Activated T-cell treated with anti-CD3 and anti-CD28 coated beads, Interleukin-2, amount 50 U/mL, for 72 hours (primary cell): ENCODE data around the gene BCL11A. TPM values are rescaled to one million over a fixed set of nuclear protein-coding genes. Genes with fewer than 3 reads are reported as not detected.

Source experiments
- ATAC-seq, 2 donors: fragments of 150-1000 bp; cut with Tn5 transposase; replicated peaks in 1 of 2; 2 replicates each; pipeline ENCODE4 v1.10.0; 2021; ENCODE audit warnings: moderate library complexity in 2 of 2, mild to moderate bottlenecking in 1 of 2
- DNase-seq, 2 donors: peaks; one replicate each; pipeline ENCODE4 v3.0.0; 2021 to 2022; ENCODE audit warnings: mixed read lengths in 1 of 2
- H3K27ac Mint-ChIP-seq: one replicate; pipeline ENCODE4 v1.8.0; 2022; ENCODE audit warnings: mild to moderate bottlenecking, moderate library complexity, mixed read lengths
- H3K27me3 Mint-ChIP-seq: one replicate; pipeline ENCODE4 v1.8.0; 2022; ENCODE audit warnings: low read depth, mixed read lengths
- H3K36me3 Mint-ChIP-seq, 2 donors: one replicate each; pipeline ENCODE4 v1.8.0; 2022; ENCODE audit warnings: mixed read lengths in 2 of 2, mild to moderate bottlenecking in 1 of 2; ENCODE audit not compliant: insufficient read depth in 2 of 2
- H3K4me1 Mint-ChIP-seq: one replicate; pipeline ENCODE4 v1.8.0; 2022; ENCODE audit warnings: low read depth, mixed read lengths
- H3K4me3 Mint-ChIP-seq, 2 donors: one replicate each; pipeline ENCODE4 v1.8.0; 2022; ENCODE audit warnings: mild to moderate bottlenecking in 2 of 2, mixed read lengths in 2 of 2, moderate library complexity in 2 of 2
- H3K9me3 Mint-ChIP-seq, 2 donors: one replicate each; pipeline ENCODE4 v1.8.0; 2022; ENCODE audit warnings: mixed read lengths in 2 of 2
- total RNA-seq, 2 donors: library from RNA; stranded (reverse); gene quantifications; one replicate each; pipeline ENCODE4 v1.2.3, GENCODE V29; 2022

Gene BCL11A
- total RNA-seq, 2 donors from 2014 or later, result 1.00 to 1.2 TPM

DNA sequence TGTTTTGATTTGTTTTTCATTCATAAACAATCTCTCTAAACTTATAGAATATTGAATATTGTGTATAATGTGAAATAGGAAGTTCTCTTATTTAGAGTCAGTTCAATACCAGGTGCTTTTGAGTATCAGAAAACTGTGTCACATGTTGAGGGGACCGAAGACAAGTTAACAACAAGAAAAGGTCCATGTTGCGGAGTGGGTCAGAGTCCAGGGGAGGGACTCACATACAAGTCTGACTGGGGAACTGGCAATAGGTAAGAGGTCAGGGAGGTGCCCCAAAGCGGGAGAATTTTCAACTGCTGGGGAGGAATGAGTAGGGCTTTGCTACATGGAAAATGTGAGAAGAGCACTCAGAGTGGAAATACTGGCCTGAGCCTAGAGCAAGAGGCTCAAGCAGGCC, 19.8 kb upstream of the BCL11A start:
- H3K4me3 Mint-ChIP-seq, result no peak overlapping the region
- DNase-seq (no peak), ATAC-seq (no peak)
- no peaks in the 10 kb centered on the region for H3K36me3 Mint-ChIP-seq
- no peak overlapping the region for H3K27ac Mint-ChIP-seq
- no peaks in the 10 kb centered on the region for H3K9me3 Mint-ChIP-seq
- peaks cover 14% of the 10 kb centered on the region for H3K27me3 Mint-ChIP-seq
- peaks cover 7% of the 10 kb centered on the region for H3K4me1 Mint-ChIP-seq

DNA sequence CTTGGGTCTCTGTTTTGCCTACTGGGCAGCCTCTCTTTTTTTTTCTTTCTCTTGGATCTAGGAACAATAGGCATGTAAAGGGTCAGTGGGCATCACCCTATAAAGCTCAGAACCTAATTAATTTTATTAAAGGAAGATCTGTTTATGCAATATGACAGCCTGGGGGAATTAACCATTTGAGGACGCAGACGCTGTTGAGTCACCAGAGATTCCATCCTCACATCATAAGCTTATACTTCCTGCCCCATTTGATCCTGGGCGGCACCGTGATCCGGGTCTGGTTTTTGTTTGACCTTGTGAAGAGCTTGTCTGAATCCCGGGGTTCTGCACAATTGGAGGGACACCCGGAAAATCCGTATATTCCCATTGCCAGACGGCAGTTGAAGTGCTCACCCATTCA, 16.8 kb upstream of the BCL11A start:
- DNase-seq, result no peak
- Mint-ChIP-seq H3K27me3 (peaks cover 21% of the 10 kb centered on the region), H3K4me1 (peaks cover 7% of the 10 kb centered on the region), H3K9me3 (no peaks in the 10 kb centered on the region), H3K4me3 (no peak overlapping the region), H3K27ac (peak overlapping the region; percentile 51), H3K36me3 (no peaks in the 10 kb centered on the region)
- no peak for ATAC-seq

DNA sequence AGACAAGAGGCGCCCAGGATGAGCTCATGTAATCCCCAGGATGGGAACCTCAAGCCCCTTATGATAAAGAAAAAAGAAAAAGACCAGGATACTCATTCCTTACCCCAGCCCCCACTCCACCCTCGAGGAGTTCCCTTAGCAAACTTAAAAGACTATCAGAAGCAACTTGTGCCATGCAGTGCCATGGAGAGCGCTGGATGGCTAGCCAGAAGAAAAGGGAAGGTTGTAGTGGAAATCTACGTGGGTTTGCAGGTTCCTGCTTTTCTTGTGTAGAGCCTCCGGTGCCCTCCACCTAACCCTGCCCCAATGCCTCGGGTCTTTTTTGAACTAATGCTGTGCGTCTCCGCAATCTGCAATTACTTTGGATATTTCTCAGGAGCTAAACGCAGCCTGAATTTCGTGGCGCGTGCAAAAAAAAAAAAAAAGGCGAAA, 16.2 kb upstream of the BCL11A start:
- H3K36me3 Mint-ChIP-seq, result no peaks in the 10 kb centered on the region
- ATAC-seq, result no peak
- H3K27me3 Mint-ChIP-seq, result peaks cover 27% of the 10 kb centered on the region
- DNase-seq, result no peak
- no peak overlapping the region for H3K4me3 Mint-ChIP-seq
- H3K4me1 Mint-ChIP-seq, result peaks cover 7% of the 10 kb centered on the region
- no peak overlapping the region for H3K27ac Mint-ChIP-seq
- H3K9me3 Mint-ChIP-seq, result no peaks in the 10 kb centered on the region

DNA sequence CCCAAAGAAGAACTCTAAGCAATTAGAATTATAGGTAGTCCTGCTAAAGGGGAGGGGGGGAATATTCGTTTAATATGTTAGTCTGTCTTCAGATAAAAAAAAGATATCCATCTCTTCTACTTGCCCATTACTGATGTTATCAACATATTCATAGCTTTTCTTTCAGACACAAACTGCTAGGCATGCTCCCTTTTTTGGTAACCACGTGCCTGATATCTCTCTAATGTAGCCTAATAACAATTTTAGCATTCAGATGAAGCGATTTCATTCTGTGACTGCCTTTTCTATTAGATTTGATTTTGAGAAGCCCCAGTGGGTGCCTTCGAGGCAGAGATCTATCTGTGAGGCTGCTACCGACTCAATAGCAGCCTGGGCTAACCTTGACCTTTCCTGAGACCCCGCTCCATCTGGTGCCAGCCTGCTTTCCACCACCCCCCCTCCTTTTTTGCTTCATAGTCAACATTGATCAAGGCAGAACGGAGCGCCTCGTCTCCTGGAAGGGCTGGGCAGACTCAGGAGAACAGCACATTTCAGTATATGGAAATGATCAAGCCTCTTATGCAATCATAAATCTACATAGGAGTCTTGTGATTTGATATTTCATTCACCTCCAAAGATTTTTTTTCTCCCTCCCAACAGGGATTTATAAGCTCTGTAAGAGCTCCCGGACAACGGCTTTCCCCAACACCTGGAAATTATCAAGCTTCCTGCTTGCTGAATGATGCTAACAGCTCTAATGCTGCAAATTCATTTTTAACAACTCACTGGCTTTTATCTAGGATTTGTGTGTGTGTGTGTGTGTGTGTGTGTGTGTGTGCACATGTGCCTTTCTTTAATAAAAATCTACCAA, 14.7 kb upstream of the BCL11A start:
- H3K4me3 Mint-ChIP-seq, result no peak overlapping the region
- no peaks in the 10 kb centered on the region for H3K9me3 Mint-ChIP-seq
- no peak for ATAC-seq
- no peaks in the 10 kb centered on the region for H3K36me3 Mint-ChIP-seq
- H3K27me3 Mint-ChIP-seq, result peaks cover 33% of the 10 kb centered on the region
- no peak for DNase-seq
- no peak overlapping the region for H3K27ac Mint-ChIP-seq
- H3K4me1 Mint-ChIP-seq, result peaks cover 7% of the 10 kb centered on the region

DNA sequence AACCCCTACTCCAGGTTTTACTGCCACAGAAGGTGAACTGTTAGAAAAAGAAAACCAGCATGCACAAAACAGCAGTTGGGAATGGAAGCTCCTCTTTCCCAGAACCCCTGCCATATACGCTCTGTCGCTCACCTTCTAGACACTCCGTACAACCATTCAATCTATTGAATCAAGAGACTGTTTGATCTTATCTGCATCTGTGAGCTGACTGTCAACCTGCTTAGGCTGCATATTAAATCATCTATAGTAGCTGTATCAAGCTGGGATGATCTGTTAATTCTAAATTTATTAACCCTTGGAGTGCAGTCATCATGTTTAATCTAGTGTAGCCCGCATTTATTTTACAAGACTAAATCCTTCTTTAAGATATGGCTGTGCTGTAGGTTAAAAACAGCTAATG, 13.6 kb upstream of the BCL11A start:
- H3K27ac Mint-ChIP-seq, result no peak overlapping the region
- H3K4me3 Mint-ChIP-seq, result no peak overlapping the region
- ATAC-seq (no peak), DNase-seq (no peak)
- H3K4me1 Mint-ChIP-seq, result peaks cover 7% of the 10 kb centered on the region
- peaks cover 25% of the 10 kb centered on the region for H3K27me3 Mint-ChIP-seq
- H3K9me3 Mint-ChIP-seq, result no peaks in the 10 kb centered on the region
- H3K36me3 Mint-ChIP-seq, result no peaks in the 10 kb centered on the region

DNA sequence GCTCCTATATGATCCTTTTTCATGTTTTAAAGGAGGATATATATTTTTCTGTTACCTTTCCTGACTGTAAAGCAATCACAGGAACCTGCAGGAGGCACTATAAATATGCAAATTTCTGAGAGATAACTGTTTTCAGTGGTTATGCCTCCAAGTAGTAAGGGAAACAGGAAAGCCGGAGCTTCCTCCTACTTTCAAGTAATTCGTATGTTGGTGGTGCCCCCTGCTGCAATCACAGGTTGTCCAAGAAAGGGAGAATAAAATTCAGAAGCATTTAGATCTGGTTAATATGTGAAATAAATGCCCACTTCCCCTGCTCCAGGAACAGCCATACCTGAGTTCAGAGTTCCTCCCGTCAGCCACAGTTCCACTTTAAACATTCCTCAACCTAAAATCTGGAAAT, 12.0 kb upstream of the BCL11A start:
- Mint-ChIP-seq H3K4me1 (peaks cover 6% of the 10 kb centered on the region), H3K27ac (no peak overlapping the region), H3K4me3 (no peak overlapping the region), H3K27me3 (peaks cover 41% of the 10 kb centered on the region), H3K9me3 (no peaks in the 10 kb centered on the region), H3K36me3 (no peaks in the 10 kb centered on the region)
- DNase-seq (no peak), ATAC-seq (no peak)

DNA sequence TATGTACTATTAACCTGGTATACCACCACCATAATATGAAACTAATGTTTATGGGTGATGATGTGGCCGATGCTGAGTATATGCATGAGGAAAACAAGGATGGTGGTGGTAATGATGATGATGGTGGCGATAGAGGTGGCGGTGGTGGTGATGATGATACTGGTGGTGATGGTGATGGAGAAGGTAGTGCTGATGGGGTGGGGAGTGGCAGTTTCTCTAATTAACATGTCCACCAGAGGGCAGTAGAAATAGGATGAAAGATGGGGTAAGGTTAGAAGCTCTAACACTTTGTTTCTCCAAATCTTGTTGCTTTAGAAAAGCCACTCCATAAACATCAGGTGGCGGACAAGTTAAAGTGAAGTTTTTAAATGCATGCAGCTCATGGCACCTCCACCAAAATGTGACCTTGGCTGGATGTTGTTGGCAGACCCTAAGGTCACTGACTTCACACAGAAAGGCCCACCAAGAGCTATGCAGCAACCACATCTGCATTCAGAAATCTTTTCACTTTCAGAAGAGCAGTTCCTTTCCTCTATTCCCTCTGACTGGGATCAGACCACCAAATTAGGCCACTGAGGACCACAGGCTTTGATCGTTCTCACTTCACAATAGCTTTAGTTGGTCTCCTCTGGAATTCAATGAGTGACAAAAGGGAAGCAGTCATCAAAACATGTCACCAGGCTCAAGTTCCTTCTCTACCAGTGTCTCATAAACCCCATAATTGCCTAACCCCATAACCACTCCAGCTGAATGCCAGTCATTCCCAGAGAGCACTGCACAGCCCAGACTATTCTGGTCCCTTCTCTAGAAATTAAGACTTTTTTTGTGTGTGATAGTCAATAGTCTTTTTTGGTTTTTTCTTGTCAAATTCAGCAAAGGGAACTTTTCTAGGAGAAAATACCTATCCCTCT, 7.5 kb upstream of the BCL11A start:
- Mint-ChIP-seq H3K27ac (no peak overlapping the region), H3K4me3 (no peak overlapping the region), H3K4me1 (peaks cover 17% of the 10 kb centered on the region), H3K27me3 (peaks cover 76% of the 10 kb centered on the region), H3K9me3 (no peaks in the 10 kb centered on the region), H3K36me3 (no peaks in the 10 kb centered on the region)
- peak in 1 of 2 donors; percentile 25 for DNase-seq
- ATAC-seq, result peak; percentile 76 to 77

DNA sequence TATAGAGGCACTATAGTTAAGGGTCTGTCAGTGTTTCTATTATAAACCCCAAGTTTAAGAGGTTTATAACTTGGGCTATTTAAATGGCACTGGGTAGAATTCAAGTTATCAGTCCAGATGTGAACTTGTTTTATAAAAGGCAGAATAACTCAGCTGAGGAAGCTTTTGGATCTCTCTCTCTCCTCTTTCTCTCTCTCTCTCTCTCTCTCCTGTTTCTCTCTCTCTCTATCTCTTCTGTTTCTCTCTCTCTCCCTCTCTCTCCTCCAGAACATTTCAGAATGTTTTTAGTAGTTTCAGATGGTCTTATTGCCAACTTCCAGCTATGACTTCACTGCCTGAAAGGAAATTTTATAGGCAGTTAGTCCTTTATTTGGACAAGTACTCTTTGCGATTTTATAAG, 6.4 kb upstream of the BCL11A start:
- Mint-ChIP-seq H3K36me3 (no peaks in the 10 kb centered on the region), H3K27me3 (peaks cover 75% of the 10 kb centered on the region), H3K9me3 (no peaks in the 10 kb centered on the region), H3K4me3 (no peak overlapping the region), H3K27ac (no peak overlapping the region), H3K4me1 (peaks cover 28% of the 10 kb centered on the region)
- DNase-seq, result no peak
- no peak for ATAC-seq

DNA sequence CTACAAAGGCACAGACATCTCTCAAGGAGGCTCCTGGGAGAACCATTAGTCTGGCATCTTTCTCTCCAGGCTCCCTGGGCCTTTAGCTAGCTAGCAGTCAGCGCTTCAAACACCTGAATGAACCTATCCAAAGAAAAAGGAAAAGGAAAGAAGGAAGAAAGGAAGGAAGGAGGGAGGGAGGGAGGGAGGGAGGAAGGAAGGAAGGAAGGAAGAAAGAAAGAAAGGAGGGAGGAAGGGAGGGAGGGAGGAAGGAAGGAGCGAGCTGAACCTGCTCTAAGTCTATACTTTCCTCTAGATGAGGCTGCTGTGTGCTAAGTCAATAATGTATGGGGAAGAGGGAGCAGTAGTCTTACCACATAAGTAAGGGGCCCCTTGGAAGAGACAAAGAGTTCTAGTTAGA, 5.1 kb upstream of the BCL11A start:
- ATAC-seq (no peak), DNase-seq (no peak)
- H3K9me3 Mint-ChIP-seq, result no peaks in the 10 kb centered on the region
- peaks cover 66% of the 10 kb centered on the region for H3K27me3 Mint-ChIP-seq
- peaks cover 33% of the 10 kb centered on the region for H3K4me1 Mint-ChIP-seq
- H3K36me3 Mint-ChIP-seq, result peaks cover 0 to under 1% of the 10 kb centered on the region in 2 donors
- no peak overlapping the region for H3K4me3 Mint-ChIP-seq
- H3K27ac Mint-ChIP-seq, result no peak overlapping the region

DNA sequence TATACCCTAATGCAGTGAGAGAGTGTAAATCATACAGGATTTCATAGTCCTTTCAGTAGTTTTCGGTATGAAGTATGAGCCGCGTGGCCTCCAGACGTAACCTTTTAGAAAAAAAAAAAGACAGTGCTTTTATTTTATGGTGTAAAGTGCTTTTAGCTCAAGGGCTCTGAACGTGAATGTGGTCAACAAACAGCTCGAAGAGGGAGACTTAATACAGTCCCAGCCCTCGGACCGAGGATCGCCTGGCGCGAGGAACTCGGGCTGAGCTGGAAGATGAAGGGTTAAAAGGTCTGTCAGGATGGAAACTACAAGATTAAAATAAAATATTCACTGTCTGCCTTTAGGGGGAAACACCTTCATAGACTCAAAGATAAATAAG, 4.0 kb upstream of the BCL11A start:
- H3K36me3 Mint-ChIP-seq, result peaks cover 2% of the 10 kb centered on the region in 2 donors
- ATAC-seq, result peak; percentile 22 to 27
- no peak overlapping the region for H3K27ac Mint-ChIP-seq
- H3K4me1 Mint-ChIP-seq, result peaks cover 37% of the 10 kb centered on the region
- H3K27me3 Mint-ChIP-seq, result peaks cover 71% of the 10 kb centered on the region
- H3K9me3 Mint-ChIP-seq, result no peaks in the 10 kb centered on the region
- peak overlapping the region; percentile 83 to 87 for H3K4me3 Mint-ChIP-seq
- no peak for DNase-seq

DNA sequence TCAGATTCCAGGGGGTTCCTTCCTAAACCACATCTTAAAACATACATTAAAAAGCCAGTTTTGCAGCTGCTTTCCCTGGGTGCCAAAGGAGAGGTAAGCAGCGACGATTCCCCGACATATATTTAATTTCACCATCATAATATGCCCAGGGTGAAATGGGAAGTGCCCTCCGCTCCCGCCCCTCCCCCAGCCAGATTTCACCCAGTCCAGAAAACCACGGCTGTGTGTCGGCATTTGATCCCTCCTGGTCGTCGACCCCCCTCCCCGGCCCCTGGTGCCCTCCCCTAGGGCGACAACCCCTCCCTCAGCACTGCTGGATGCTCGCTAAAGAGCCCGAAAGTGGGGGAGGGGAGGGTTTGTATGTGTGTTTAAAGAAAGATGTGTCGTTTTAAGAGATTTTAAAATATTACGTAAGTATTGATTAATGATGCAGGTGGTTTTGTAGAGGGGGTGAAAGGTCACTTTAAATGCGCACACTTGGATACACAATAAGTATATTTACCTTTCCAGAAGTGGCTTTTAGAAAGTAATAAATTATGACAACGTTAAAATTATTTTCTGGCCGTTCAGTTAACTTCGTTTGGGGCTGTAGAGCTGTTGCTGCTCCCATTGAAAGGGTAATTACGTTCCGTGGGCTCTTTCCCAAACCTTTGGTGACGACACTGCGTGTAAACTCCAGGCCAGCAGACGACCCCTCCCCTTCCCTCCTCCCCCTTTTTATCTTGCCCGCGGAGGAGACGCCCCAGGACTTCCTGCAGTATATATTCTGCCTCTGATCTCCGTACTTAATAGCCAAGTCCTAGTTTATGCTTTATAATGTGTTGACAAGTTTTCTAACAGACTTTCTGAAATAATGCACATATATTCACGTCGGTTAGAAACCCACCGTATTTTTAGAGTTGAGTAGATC, 3.4 kb upstream of the BCL11A start:
- ATAC-seq (peak in 1 of 2 donors; percentile 1), DNase-seq (no peak)
- Mint-ChIP-seq H3K9me3 (no peaks in the 10 kb centered on the region), H3K4me1 (peaks cover 40% of the 10 kb centered on the region), H3K27ac (no peak overlapping the region), H3K36me3 (peaks cover 2% of the 10 kb centered on the region in 2 donors), H3K4me3 (peak overlapping the region; percentile 83 to 87), H3K27me3 (peaks cover 72% of the 10 kb centered on the region)

DNA sequence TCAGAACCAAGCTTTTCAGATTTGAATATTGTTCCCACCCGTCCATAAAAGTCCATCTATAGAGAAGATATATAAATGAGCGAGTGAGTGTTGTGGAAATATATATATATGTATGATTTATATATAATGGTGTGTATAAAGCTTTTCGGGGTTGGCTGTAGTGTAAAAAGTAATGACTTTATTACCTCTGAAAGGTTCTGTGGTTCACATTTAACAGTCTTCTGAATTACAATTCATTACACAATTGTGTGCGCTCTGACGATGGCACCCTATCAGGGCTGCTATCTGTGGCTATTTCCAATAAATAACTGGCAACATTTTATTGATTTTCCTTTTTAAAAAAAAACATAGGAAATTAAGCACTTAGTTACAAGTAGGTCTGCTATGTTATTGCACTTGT, 2.7 kb upstream of the BCL11A start:
- Mint-ChIP-seq H3K27me3 (peaks cover 69% of the 10 kb centered on the region), H3K9me3 (no peaks in the 10 kb centered on the region), H3K4me1 (peaks cover 45% of the 10 kb centered on the region), H3K36me3 (peaks cover 2% of the 10 kb centered on the region in 2 donors), H3K4me3 (peak overlapping the region; percentile 91 to 96), H3K27ac (no peak overlapping the region)
- DNase-seq, result no peak
- no peak for ATAC-seq
